NCI-H1105 (cell line): ENCODE results near the gene TPO.
A peak's percentile ranks its signal among the peaks of the same experiment; 100 is the strongest.
"Not testable (repeated sequence)": the region's sequence is repeated elsewhere in the genome, so short reads cannot be mapped to it uniquely, and the experiment has no call there.

Experiments
- DNase-seq: peaks from one replicate; lab custom pipeline; 2025; lab: John Stamatoyannopoulos, UW

TPO gene

DNA sequence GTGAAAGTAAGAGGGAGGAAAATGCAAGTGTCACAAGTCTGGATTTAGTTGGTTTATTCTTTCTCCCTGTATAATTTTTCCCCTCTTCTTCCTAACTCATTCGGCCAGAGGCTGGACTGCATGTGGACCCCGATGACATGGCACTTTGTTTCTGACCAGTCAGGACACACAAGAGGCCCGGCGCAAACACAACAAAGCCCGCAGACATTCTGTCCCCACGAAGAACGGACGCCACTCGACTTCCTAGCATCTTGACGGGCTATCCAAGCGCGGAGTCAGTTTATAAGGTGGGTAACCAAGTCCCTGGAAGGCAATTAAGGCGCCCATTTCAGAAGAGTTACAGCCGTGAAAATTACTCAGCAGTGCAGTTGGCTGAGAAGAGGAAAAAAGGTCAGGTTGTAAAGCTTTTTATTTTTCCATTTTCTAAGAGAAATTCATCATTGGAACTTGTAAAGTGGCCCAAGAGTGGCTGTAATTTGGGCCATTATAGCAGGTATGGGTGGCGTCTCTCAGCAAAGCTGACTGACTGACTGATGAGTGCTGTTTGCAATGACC is at the start of gene TPO:
Gene TPO (plus strand): TSS at position 308 of the 555 bp plus-strand sequence. CDS start 946 bp downstream, outside the sequence.
- no peak for DNase-seq

GRCh38 chr2:1366546-1367134 is 46.6 kb upstream of the TPO start:
- DNase-seq, result peak; percentile 93

- no peak for DNase-seq
Observed at GRCh38 chr2:1367601-1368000, 45.7 kb upstream of the TPO start.

DNA sequence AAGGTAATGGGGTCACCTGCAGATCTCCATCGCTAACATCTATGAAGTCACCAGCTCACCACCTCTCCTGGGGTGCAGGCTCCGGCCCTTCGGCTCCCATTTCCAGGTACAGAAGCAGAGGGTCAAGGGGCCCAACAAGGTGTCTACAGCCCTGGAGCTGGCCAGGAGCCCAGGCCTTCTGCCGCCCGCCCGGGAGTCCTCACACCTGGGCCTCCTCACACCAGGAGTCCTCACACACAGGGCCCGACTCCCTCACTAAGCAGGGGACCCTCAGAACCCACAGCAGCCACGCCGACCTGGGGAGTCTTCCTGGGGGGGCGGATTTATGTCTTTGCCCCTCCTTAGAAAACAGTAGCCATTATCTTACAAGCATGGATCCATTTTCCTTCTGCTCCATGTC is 43.4 kb upstream of the TPO start:
- no peak for DNase-seq

DNA sequence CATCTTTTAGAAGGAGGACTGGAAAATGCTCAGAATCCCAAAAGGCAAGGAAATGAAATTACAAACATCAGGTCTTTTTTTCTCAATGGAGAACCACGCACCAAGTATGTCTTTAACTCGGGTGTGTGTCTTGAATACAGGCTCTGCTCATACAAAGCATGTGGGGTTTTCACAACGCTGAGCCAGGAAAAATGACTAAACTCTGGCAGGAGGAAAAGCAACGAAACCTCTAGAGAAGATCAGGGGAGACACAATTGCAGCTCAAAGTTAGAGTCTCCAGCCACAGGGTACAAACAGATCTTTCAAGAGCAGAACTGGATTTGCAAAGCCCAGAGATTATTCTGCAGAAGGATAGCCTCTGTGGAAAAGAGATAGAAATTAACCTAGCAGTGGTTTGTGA is 42.8 kb upstream of the TPO start:
- no peak for DNase-seq

DNA sequence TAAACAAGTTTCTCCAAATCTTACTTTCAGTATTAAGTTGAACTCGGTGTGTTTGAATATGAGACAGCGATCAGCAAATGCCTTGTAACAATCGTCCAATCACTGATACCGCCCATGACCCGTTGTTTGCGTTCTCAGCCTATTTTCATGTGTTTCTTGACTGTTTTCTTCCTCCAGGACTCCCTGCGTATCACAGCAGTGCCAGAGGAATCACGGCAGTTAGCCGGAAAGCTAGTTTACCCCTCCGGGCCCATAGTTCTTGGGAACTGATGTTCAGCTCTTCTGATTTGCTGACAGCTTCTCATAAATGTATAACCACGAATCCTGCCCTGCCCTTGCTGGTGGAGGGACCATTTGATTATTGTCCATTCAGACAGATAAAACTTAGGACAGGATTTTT is 42.2 kb upstream of the TPO start:
- DNase-seq, result no peak

- DNase-seq, result no peak
Observed at GRCh38 chr2:1373830-1374229, 39.4 kb upstream of the TPO start.

DNA sequence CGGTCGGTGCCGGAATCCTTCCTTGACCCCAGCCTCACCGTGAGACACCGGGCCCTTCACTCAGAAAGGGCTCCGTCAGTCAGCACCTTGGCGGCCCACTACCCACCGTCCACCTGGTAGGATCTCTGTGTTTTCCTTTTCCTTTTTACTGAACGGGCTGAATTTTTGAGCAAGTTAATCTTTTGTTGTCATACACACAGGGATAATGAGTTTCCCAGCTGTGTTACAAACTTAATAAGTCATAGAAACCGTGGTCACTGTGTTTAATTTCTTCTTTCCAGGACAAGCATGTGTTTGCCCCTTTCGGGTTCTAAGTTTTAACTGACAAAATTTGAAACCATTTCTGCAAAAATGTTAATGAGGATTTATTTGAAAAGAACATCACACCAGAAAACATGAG is 39.0 kb upstream of the TPO start:
- DNase-seq, result no peak

GRCh38 chr2:1375794-1376193 is 37.5 kb upstream of the TPO start:
- no peak for DNase-seq

DNA sequence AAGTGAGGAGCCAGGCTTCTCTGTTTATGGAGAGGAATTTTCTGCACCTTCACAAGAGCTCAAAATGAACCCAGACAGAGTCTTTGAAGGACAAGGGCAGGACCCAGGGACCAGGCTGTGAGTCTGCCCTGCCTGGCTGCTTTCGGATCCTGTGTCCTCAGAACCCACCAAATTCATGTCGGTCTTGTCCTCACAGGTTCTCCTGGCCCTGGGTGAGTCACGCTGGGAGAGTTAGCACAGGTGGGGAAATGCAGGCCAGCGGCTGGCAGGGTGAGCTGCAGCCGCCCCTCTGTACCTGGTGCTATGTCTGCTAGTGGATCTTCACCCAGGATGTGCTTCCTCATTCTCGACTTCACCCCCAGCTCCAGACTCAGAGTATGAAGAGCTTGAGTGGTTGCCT is 35.8 kb upstream of the TPO start:
- DNase-seq, result no peak

DNA sequence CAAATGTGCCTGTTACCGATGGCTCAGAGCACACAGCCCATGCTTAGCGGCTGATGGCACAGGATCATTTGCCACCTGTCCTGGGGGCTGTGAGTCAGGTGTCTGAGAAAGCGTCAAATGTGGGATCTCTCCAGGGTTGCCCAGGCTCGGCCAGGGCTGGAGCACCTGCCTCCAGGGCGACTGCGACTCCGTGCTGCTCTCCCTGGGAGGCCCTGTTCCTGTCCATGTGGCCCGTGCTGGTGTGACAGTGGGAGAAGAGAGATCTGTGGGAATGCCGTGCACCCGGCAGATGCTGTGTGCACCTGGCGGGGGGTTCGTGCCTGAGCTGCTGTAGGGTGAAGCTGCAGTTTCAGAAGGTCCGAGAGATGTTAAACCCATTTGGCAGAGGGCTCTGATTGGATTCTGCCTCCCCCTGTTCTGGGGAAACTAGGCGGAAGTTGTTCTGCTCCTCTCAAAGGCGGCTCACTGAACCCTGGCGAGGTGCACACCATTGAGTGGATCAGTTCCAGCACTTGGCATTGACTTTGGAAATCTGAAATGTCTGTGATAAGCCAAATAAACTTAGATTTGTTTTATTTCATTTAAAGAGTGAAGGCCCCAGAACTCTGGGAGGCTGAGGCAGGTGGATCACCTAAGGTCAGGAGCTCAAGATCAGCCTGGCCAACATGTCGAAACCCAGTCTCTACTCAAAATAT is 34.7 kb upstream of the TPO start:
- DNase-seq, result no peak

GRCh38 chr2:1381644-1382043 is 31.6 kb upstream of the TPO start:
- DNase-seq, result no peak

DNA sequence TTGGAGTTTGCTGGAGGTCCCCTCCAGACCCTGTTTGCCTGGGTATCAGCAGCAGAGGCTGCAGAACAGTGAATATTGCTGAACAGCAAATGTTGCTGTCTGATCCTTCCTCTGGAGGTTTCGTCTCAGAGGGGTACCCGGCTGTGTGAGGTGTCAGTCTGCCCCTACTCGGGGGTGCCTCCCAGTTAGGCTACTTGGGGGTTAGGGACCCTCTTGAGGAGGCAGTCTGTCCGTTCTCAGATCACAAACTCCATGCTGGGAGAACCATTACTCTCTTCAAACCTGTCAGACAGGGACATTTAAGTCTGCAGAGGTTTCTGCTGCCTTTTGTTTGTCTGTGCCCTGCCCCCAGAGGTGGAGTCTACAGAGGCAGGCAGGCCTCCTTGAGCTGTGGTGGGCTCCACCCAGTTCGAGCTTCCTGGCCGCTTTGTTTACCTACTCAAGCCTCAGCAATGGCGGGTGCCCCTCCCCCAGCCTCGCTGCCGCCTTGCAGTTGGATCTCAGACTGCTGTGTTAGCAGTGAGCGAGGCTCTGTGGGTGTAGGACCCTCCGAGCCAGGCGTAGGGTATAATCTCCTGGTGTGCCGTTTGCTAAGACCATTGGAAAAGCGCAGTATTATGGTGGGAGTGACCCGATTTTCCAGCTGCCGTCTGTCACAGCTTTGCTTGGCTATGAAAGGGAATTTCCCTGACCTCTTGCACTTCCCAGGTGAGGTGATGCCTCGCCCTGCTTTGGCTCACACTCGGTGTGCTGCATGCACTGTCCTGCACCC is 25.1 kb upstream of the TPO start:
- not testable (repeated sequence) for DNase-seq

DNA sequence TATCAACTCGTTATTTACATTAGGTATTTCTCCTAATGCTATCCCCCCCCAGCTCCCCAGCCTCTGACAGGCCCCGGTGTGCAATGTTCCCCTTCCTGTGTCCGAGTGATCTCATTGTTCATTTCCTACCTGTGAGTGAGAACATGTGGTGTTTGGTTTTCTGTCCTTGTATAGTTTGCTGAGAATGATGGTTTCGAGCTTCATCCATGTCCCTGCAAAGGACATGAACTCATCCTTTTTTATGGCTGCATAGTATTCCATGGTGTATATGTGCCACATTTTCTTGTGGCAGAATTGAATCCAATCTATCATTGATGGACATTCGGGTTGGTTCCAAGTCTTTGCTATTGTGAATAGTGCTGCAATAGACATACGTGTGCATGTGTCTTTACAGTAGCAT is 23.1 kb upstream of the TPO start:
- DNase-seq, result not testable (repeated sequence)

GRCh38 chr2:1393321-1393720 is 19.9 kb upstream of the TPO start:
- no peak for DNase-seq

GRCh38 chr2:1394709-1395408 is 18.4 kb upstream of the TPO start:
- DNase-seq, result no peak

DNA sequence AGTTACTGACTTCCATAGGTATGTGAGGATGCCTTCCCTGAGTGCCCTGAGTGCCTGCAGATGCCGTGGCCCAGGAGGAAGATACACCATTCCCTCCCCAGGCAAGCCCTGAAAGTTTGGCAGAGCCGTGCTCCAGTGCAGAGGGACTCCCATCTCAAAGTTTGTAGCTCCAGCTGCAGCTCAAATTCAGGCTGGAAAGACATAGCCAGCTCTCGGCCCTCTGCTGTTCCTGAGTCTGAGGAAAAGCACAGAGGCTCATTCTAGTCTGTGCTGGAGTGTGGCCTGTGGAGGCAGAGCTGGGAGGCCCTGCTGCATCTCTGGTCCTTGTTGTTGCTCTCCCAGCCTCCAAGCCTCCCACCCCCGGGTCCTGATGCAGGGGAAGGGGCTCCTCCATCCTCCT is 15.9 kb upstream of the TPO start:
- no peak for DNase-seq

GRCh38 chr2:1398191-1398590 is 15.1 kb upstream of the TPO start:
- DNase-seq, result no peak

- no peak for DNase-seq
Observed at GRCh38 chr2:1400943-1401735, 12.1 kb upstream of the TPO start.

GRCh38 chr2:1402064-1402463 is 11.2 kb upstream of the TPO start:
- DNase-seq, result no peak

DNA sequence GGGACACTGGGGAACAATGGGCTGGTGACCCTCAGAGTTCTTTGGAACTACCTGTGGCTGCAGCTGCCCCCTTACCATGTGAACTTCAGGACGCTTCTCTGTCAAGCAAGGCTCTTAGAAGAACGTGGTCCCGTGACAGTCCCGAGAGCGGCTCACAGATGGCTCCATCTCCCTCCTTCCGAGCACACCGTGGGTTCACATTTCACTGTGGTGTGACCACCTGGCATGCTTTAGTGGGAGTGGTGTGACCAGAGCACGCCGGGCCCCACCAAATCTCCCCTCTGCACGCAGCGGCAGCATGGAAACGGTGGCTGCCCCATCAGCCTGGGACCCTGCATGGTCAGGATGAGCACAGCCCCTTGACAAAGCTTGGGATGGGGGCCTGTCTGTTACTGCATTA is 9.7 kb upstream of the TPO start:
- no peak for DNase-seq

DNA sequence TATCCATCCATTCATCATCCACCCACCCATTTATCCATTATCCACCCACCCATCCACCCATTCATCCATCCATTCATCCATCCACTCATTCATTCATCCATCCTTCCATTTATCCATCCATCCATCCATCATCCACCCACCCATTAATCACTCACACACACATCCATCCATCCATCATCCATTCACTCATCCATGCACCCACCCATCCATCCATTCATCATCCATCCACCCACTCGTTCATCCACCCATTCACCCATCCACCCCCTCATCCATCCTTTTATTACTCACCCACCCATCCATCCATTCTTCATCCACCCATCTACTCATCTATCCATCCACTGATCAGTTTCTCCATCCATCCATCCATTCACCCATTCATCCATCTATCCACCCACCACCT is 8.1 kb upstream of the TPO start:
- no peak for DNase-seq
